ENCODE results near the gene NCAM1. TPM values are rescaled to one million over a fixed set of nuclear protein-coding genes. Genes with fewer than 3 reads are reported as not detected.

Gene NCAM1
- total and polyA plus RNA-seq, 9 donors = 87.0 to 220 (median 114) TPM

GRCh38 chr11:113308601-113309000, 347.4 kb downstream of the NCAM1 start:
- Histone ChIP-seq H3K9me3 (replicated peaks; ENCODE audit: control insufficient read depth, low read depth, low read length) (no peaks in the 10 kb centered on the region), H3K27me3 (ENCODE audit: control insufficient read depth, insufficient read depth, low read length) (no peaks in the 10 kb centered on the region), H3K4me1 (ENCODE audit: control insufficient read depth, insufficient read depth, low read length) (peaks cover 1% of the 10 kb centered on the region), H3K4me3 (ENCODE audit: low read length) (no peak overlapping the region), H3K27ac (ENCODE audit: low read length) (no peak overlapping the region), H3K36me3 (ENCODE audit: control insufficient read depth, insufficient read depth, low read length) (no peaks in the 10 kb centered on the region)
- no peak for DNase-seq
- WGBS (ENCODE audit: insufficient coverage) = 50% methylated on average over 1 of the region's 2 CpGs

GRCh38 chr11:113311536-113311935, 350.3 kb downstream of the NCAM1 start:
- H3K27me3 ChIP-seq (ENCODE audit: control insufficient read depth, insufficient read depth, low read length) = no peaks in the 10 kb centered on the region
- DNase-seq = no peak
- no peaks in the 10 kb centered on the region for H3K9me3 ChIP-seq (replicated peaks; ENCODE audit: control insufficient read depth, low read depth, low read length)
- no peak overlapping the region for H3K27ac ChIP-seq (ENCODE audit: low read length)
- no peak overlapping the region for H3K4me3 ChIP-seq (ENCODE audit: low read length)
- H3K36me3 ChIP-seq (ENCODE audit: control insufficient read depth, insufficient read depth, low read length) = no peaks in the 10 kb centered on the region
- no CpG with 5 or more reads among the region's 1 CpG for WGBS (ENCODE audit: insufficient coverage)
- peaks cover 11% of the 10 kb centered on the region for H3K4me1 ChIP-seq (ENCODE audit: control insufficient read depth, insufficient read depth, low read length)

GRCh38 chr11:113313601-113314000, 352.4 kb downstream of the NCAM1 start:
- H3K4me3 ChIP-seq (ENCODE audit: low read length) = peak overlapping the region; percentile 85

GRCh38 chr11:113314065-113314388, 352.8 kb downstream of the NCAM1 start:
- under 1% methylated on average over 9 of the region's 9 CpGs for WGBS (ENCODE audit: insufficient coverage)
- DNase-seq = no peak
- Histone ChIP-seq H3K9me3 (replicated peaks; ENCODE audit: control insufficient read depth, low read depth, low read length) (no peaks in the 10 kb centered on the region), H3K36me3 (ENCODE audit: control insufficient read depth, insufficient read depth, low read length) (peaks cover 12% of the 10 kb centered on the region), H3K27me3 (ENCODE audit: control insufficient read depth, insufficient read depth, low read length) (no peaks in the 10 kb centered on the region), H3K4me1 (ENCODE audit: control insufficient read depth, insufficient read depth, low read length) (peaks cover 11% of the 10 kb centered on the region), H3K27ac (ENCODE audit: low read length) (peak overlapping the region; percentile 66), H3K4me3 (ENCODE audit: low read length) (peak overlapping the region; percentile 85)

More at GRCh38 chr11:113313601-113314000, 352.4 kb downstream of the NCAM1 start:
- Histone ChIP-seq H3K9me3 (replicated peaks; ENCODE audit: control insufficient read depth, low read depth, low read length) (no peaks in the 10 kb centered on the region), H3K27me3 (ENCODE audit: control insufficient read depth, insufficient read depth, low read length) (no peaks in the 10 kb centered on the region), H3K36me3 (ENCODE audit: control insufficient read depth, insufficient read depth, low read length) (peaks cover 12% of the 10 kb centered on the region), H3K27ac (ENCODE audit: low read length) (no peak overlapping the region), H3K4me1 (ENCODE audit: control insufficient read depth, insufficient read depth, low read length) (peaks cover 11% of the 10 kb centered on the region)
- 55% methylated on average over 1 of the region's 3 CpGs for WGBS (ENCODE audit: insufficient coverage)
- DNase-seq = no peak

- no peaks in the 10 kb centered on the region for H3K9me3 ChIP-seq (replicated peaks; ENCODE audit: control insufficient read depth, low read depth, low read length)
- H3K4me3 ChIP-seq (ENCODE audit: low read length) = peak within 1 kb of the TSS; percentile 85
- peaks cover 12% of the 10 kb centered on the region for H3K36me3 ChIP-seq (ENCODE audit: control insufficient read depth, insufficient read depth, low read length)
- peak; percentile 95 for DNase-seq
- WGBS (ENCODE audit: insufficient coverage) = under 1% methylated on average over 52 of the region's 64 CpGs
- H3K27me3 ChIP-seq (ENCODE audit: control insufficient read depth, insufficient read depth, low read length) = no peaks in the 10 kb centered on the region
- peak within 1 kb of the TSS; percentile 89 for H3K27ac ChIP-seq (ENCODE audit: low read length)
- peaks cover 11% of the 10 kb centered on the region for H3K4me1 ChIP-seq (ENCODE audit: control insufficient read depth, insufficient read depth, low read length)
Observed at GRCh38 chr11:113314389-113315301, 353.4 kb downstream of the NCAM1 start, which contains the start of gene TTC12. TSS of gene TTC12 (plus strand) at chr11:113314583. CDS start at chr11:113316258, 1,675 bp downstream.

GRCh38 chr11:113315811-113316210, 354.6 kb downstream of the NCAM1 start:
- Histone ChIP-seq H3K9me3 (replicated peaks; ENCODE audit: control insufficient read depth, low read depth, low read length) (no peaks in the 10 kb centered on the region), H3K27me3 (ENCODE audit: control insufficient read depth, insufficient read depth, low read length) (no peaks in the 10 kb centered on the region), H3K27ac (ENCODE audit: low read length) (no peak overlapping the region), H3K4me1 (ENCODE audit: control insufficient read depth, insufficient read depth, low read length) (peaks cover 11% of the 10 kb centered on the region), H3K36me3 (ENCODE audit: control insufficient read depth, insufficient read depth, low read length) (peaks cover 12% of the 10 kb centered on the region), H3K4me3 (ENCODE audit: low read length) (no peak overlapping the region)
- DNase-seq = peak; percentile 11
- WGBS (ENCODE audit: insufficient coverage) = no CpG with 5 or more reads among the region's 6 CpGs

GRCh38 chr11:113316256-113316655, 355.0 kb downstream of the NCAM1 start:
- WGBS (ENCODE audit: insufficient coverage) = 80% methylated on average over 1 of the region's 1 CpG
- no peaks in the 10 kb centered on the region for H3K9me3 ChIP-seq (replicated peaks; ENCODE audit: control insufficient read depth, low read depth, low read length)
- H3K4me3 ChIP-seq (ENCODE audit: low read length) = no peak overlapping the region
- peaks cover 12% of the 10 kb centered on the region for H3K36me3 ChIP-seq (ENCODE audit: control insufficient read depth, insufficient read depth, low read length)
- no peaks in the 10 kb centered on the region for H3K27me3 ChIP-seq (ENCODE audit: control insufficient read depth, insufficient read depth, low read length)
- no peak for DNase-seq
- peaks cover 11% of the 10 kb centered on the region for H3K4me1 ChIP-seq (ENCODE audit: control insufficient read depth, insufficient read depth, low read length)
- no peak overlapping the region for H3K27ac ChIP-seq (ENCODE audit: low read length)

- Histone ChIP-seq H3K27me3 (ENCODE audit: control insufficient read depth, insufficient read depth, low read length) (no peaks in the 10 kb centered on the region), H3K36me3 (ENCODE audit: control insufficient read depth, insufficient read depth, low read length) (peaks cover 12% of the 10 kb centered on the region), H3K9me3 (replicated peaks; ENCODE audit: control insufficient read depth, low read depth, low read length) (no peaks in the 10 kb centered on the region), H3K27ac (ENCODE audit: low read length) (no peak overlapping the region), H3K4me3 (ENCODE audit: low read length) (no peak overlapping the region), H3K4me1 (ENCODE audit: control insufficient read depth, insufficient read depth, low read length) (peaks cover 11% of the 10 kb centered on the region)
- 90% methylated on average over 2 of the region's 2 CpGs for WGBS (ENCODE audit: insufficient coverage)
- no peak for DNase-seq
Observed at GRCh38 chr11:113317339-113317738, 356.1 kb downstream of the NCAM1 start.

GRCh38 chr11:113319085-113319484, 357.9 kb downstream of the NCAM1 start:
- H3K36me3 ChIP-seq (ENCODE audit: control insufficient read depth, insufficient read depth, low read length) = peaks cover 12% of the 10 kb centered on the region
- no peak overlapping the region for H3K27ac ChIP-seq (ENCODE audit: low read length)
- no peak for DNase-seq
- no peak overlapping the region for H3K4me3 ChIP-seq (ENCODE audit: low read length)
- H3K27me3 ChIP-seq (ENCODE audit: control insufficient read depth, insufficient read depth, low read length) = no peaks in the 10 kb centered on the region
- peaks cover 5% of the 10 kb centered on the region for H3K4me1 ChIP-seq (ENCODE audit: control insufficient read depth, insufficient read depth, low read length)
- 100% methylated on average over 2 of the region's 4 CpGs for WGBS (ENCODE audit: insufficient coverage)
- H3K9me3 ChIP-seq (replicated peaks; ENCODE audit: control insufficient read depth, low read depth, low read length) = no peaks in the 10 kb centered on the region

GRCh38 chr11:113322158-113322557, 360.9 kb downstream of the NCAM1 start:
- 89% methylated on average over 2 of the region's 4 CpGs for WGBS (ENCODE audit: insufficient coverage)
- H3K9me3 ChIP-seq (replicated peaks; ENCODE audit: control insufficient read depth, low read depth, low read length) = no peaks in the 10 kb centered on the region
- no peak overlapping the region for H3K27ac ChIP-seq (ENCODE audit: low read length)
- no peak overlapping the region for H3K4me3 ChIP-seq (ENCODE audit: low read length)
- H3K4me1 ChIP-seq (ENCODE audit: control insufficient read depth, insufficient read depth, low read length) = no peaks in the 10 kb centered on the region
- H3K36me3 ChIP-seq (ENCODE audit: control insufficient read depth, insufficient read depth, low read length) = peaks cover 21% of the 10 kb centered on the region
- no peak for DNase-seq
- H3K27me3 ChIP-seq (ENCODE audit: control insufficient read depth, insufficient read depth, low read length) = no peaks in the 10 kb centered on the region
